AG04450 (cell line): ENCODE measurements around the gene TNFRSF25. TPM values are rescaled to one million over a fixed set of nuclear protein-coding genes. Genes with fewer than 3 reads are reported as not detected.

Experiments
- CTCF ChIA-PET: fragments of 300-600, 350-600 bp; formaldehyde crosslinking; extraction: SDS; loops from one replicate; lab custom pipeline; 2022; ENCODE audit warnings: antibody characterized with exemption, inconsistent platforms; lab: Charles Lee
- POLR2A ChIA-PET: fragments of 350-600 bp; formaldehyde crosslinking; extraction: SDS; loops from one replicate; lab custom pipeline; 2021; ENCODE audit warnings: antibody characterized with exemption, inconsistent platforms; lab: Yijun Ruan, JAX
- DNase-seq: peaks from one replicate; pipeline ENCODE4 v3.0.0-alpha.2; 2011; ENCODE audit warnings: low read depth, low spot score
- H3K27ac ChIP-seq: one replicate; pipeline ENCODE4 v1.5.1; 2012; ENCODE audit warnings: low read depth, low read length, control low read depth
- H3K27me3 ChIP-seq: one replicate; pipeline ENCODE4 v1.6.0; 2012; ENCODE audit warnings: low read length; ENCODE audit not compliant: control insufficient read depth, insufficient read depth
- H3K4me3 ChIP-seq: 2 replicates; pipeline ENCODE4 v1.5.1; 2011; ENCODE audit warnings: mild to moderate bottlenecking, low read depth, low read length, control low read depth
- H3K9me3 ChIP-seq: 2 replicates; pipeline ENCODE4 v1.5.1; 2012; ENCODE audit warnings: low read length; ENCODE audit not compliant: control insufficient read depth, insufficient read depth
- CTCF ChIP-seq: IDR thresholded peaks from 2 replicates; pipeline ENCODE4 v1.5.1; 2011; ENCODE audit warnings: low read depth, low read length, control low read depth, inconsistent platforms
- polyA plus RNA-seq: library from polyadenylated mRNA; depleted of rRNA; stranded (reverse); fragments of >200 nt; gene quantifications from 2 replicates; pipeline ENCODE4 v1.2.3, GENCODE V29; 2011

The TNFRSF25 gene
- polyA plus RNA-seq, 1 experiment: 2.7 TPM

- POLR2A ChIA-PET: no interaction called here
- Histone ChIP-seq H3K4me3 (no peak overlapping the region), H3K27me3 (peaks cover 3% of the 10 kb centered on the region), H3K9me3 (no peaks in the 10 kb centered on the region; the same call in 1 of the 2 replicates), H3K27ac (no peak overlapping the region)
- no peak for DNase-seq
- CTCF ChIA-PET: interaction anchor here (0.8 to 2.6 kb wide), 4 partner anchors 12 to 144 kb away, joined by 3 to 10 read pairs (median 4); no protein-coding TSS in a partner anchor
- no peak for TF ChIP-seq CTCF
Measured at GRCh38 chr1:6502000-6502891, 36.3 kb upstream of the TNFRSF25 start.

- CTCF ChIA-PET: interaction anchor here (0.8 to 2.6 kb wide), 2 partner anchors 12 to 16 kb away, joined by 3 to 10 read pairs; no protein-coding TSS in a partner anchor
- no peak overlapping the region for H3K4me3 ChIP-seq
- no peak overlapping the region for H3K27ac ChIP-seq
Measured at GRCh38 chr1:6501279-6501813, 35.4 kb upstream of the TNFRSF25 start.

GRCh38 chr1:6500544-6501278 is 34.7 kb upstream of the TNFRSF25 start:
- ChIA-PET POLR2A (no interaction called here), CTCF (interaction anchor here (2.4 kb wide), 1 partner anchor 10 kb away, joined by 16 read pairs; no protein-coding TSS in a partner anchor)
- TF ChIP-seq CTCF: no peak
- peaks cover 3% of the 10 kb centered on the region for H3K27me3 ChIP-seq
- no peaks in the 10 kb centered on the region; the same call in 1 of the 2 replicates for H3K9me3 ChIP-seq
- DNase-seq: no peak
- no peak overlapping the region for H3K4me3 ChIP-seq
- H3K27ac ChIP-seq: no peak overlapping the region

More at GRCh38 chr1:6501279-6501813, 35.4 kb upstream of the TNFRSF25 start:
- POLR2A ChIA-PET: no interaction called here
- no peaks in the 10 kb centered on the region; the same call in 1 of the 2 replicates for H3K9me3 ChIP-seq
- DNase-seq: no peak
- TF ChIP-seq CTCF: no peak
- H3K27me3 ChIP-seq: peaks cover 3% of the 10 kb centered on the region

- no peak for DNase-seq
- ChIA-PET CTCF (interaction anchor here (1.2 to 2.4 kb wide), 2 partner anchors 9 to 14 kb away, joined by 6 to 16 read pairs; no protein-coding TSS in a partner anchor), POLR2A (no interaction called here)
- Histone ChIP-seq H3K27ac (no peak overlapping the region), H3K9me3 (no peaks in the 10 kb centered on the region; the same call in 1 of the 2 replicates), H3K27me3 (peaks cover 3% of the 10 kb centered on the region), H3K4me3 (no peak overlapping the region)
- TF ChIP-seq CTCF: no peak
Measured at GRCh38 chr1:6499296-6499695, 33.3 kb upstream of the TNFRSF25 start.
